Activated CD8-positive, alpha-beta memory T cell treated with anti-CD3 and anti-CD28 coated beads for 4 hours (primary cell): ENCODE results near the gene TENM3.
"Not testable (repeated sequence)": the region's sequence is repeated elsewhere in the genome, so short reads cannot be mapped to it uniquely, and the experiment has no call there.

Experiments used
- DNase-seq, 2 donors: peaks; one replicate each; pipeline ENCODE4 v3.0.0-alpha.2; 2020; ENCODE audit warnings: low read depth in 2 of 2

TENM3 gene

GRCh38 chr4:182337366-182337765, 94.2 kb downstream of the TENM3 start:
- no peak for DNase-seq

DNA sequence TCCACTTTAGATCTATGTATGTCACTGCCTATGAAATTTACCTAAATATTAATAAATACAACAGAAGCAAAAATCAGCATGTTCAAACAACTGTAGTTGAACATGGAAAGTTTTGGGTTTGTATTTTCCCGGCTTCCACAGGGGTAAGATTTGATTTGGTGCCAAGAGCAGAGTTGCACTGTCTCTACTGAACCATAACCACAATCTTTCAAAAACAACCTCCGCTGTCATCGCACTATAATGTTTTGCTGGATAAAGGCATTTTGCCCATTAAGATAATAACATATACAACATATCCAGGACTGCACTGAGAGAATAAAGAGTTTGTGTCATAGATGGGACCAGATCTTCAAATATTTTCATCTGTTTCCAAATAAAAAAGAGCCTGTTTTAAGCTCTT, 94.9 kb downstream of the TENM3 start:
- no peak for DNase-seq

DNA sequence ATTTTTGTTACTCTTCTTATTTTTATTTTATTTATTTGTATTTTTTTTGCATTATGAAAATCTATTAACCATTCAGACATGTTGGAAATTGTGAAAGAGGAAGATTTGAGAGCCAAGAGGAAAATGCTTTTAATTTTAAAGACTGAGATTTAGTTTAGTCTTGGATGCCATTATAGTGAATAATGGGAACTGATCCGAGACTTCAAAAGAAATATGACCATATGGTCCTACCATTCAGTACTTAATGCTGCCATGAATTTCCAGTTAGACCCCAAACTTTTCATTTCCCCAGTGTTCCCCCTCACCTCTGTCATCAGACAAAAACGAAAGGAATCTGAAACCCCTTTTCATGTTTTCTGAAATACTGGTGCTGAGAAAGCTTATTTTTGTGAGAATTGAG, 95.5 kb downstream of the TENM3 start:
- no peak for DNase-seq

GRCh38 chr4:182339221-182339641, 96.0 kb downstream of the TENM3 start:
- no peak for DNase-seq

DNA sequence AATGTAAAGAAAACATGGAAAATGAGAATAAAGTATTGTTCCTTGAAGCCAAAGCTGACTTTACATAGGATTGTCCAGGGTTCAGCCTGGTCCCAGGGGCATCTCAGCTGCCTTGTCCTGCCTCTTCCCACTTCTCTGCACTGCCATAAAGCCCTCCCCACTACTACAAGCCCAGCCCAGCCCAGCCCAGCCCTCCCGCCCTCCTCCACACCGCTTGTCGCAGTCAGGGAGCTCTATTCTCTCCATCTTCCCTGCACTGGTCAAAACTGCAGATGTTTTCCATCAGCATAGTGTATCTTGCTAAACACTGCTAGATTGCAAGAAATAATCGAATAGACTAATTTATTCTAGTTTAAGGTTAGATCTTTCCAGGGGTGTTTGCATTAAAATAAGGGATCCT, 100.3 kb downstream of the TENM3 start:
- DNase-seq, result no peak

- DNase-seq, result no peak
Observed at GRCh38 chr4:182344968-182345367, 101.8 kb downstream of the TENM3 start.

DNA sequence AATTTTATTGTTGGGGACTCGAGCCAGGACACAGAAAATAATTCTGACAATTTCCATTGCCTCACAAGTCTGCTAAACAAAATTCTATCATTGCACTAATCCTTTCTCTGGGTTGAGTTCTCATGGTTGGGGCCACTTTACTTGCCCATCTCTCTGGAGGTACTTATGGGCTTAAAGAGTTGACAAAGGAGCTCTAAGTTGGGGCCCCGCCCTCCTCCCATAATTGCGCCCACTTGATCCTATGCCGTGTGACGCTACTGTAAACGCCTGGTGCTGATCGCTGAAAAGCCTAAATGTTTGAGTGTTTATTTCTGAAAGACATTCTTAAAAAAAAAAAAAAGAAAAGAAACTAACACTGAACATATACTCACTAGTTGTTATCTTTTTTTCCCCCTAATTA, 103.0 kb downstream of the TENM3 start:
- DNase-seq, result no peak

DNA sequence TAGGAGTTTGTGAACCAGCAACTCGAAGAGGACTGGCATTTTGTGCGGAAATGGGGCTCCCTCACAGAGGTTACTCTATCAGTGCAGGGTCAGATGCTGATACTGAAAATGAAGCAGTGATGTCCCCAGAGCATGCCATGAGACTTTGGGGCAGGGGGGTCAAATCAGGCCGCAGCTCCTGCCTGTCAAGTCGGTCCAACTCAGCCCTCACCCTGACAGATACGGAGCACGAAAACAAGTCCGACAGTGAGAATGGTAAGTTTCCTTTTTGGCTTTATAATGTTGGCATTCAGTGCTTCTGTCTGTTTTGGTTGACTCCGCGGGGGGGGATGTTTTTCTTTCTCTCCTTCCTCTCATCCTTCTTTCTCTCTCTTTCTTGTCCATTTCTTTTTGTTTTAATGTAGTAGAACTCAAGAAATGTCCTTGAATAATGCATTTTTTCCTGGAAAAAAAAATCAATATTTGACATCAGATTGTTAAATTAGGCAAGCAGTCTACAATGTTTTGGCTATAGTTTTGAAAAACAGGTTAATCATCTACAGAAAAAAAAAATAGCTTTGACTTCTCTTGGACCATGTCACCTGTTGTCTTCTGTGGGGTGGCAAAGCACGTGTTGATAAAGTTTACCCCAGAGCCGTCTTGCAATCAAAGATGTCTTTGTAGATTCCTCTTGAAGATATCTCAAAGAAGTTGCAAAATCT, 103.6 kb downstream of the TENM3 start:
- DNase-seq, result no peak

- DNase-seq, result no peak
Observed at GRCh38 chr4:182348779-182349326, 105.7 kb downstream of the TENM3 start.

DNA sequence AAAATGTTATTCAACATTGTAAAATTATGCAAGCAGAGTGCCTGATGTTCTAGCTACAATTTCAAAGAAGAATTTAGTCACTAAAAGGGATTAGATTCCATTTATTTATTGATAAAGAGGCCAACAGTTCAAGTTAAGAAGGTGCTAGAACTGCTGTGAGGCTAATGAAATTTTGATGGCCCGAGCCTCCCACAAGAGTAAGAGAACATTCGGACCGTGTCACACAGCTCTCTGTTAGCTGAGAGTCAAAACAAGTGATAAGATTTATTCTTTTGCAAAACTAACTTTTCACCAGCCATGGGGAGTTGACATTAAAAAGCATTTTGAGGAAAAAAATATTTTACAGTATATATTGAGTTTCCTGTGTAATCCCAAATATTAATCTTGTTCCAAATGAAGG, 106.8 kb downstream of the TENM3 start:
- DNase-seq, result no peak

GRCh38 chr4:182351485-182351884, 108.3 kb downstream of the TENM3 start:
- DNase-seq, result no peak

DNA sequence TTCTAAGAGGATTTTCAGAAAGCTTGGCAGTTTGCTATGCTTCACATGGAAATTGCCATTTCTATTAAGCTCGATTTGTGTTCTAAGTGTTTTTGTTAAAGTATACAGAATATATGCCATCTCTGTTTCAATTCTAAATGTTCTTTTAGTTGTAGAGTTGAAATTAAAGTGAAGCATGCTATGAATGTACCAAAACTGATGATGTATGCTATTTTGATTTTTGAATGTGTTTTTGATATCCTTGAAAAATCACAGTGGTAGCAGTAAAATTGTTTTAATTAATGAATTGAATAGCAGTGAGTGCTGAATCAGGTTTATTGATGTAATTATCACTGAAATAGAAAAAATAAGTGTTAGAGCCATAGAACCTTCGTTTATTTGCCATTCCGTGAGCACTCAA, 110.9 kb downstream of the TENM3 start:
- DNase-seq, result no peak

GRCh38 chr4:182354867-182355266, 111.7 kb downstream of the TENM3 start:
- no peak for DNase-seq

DNA sequence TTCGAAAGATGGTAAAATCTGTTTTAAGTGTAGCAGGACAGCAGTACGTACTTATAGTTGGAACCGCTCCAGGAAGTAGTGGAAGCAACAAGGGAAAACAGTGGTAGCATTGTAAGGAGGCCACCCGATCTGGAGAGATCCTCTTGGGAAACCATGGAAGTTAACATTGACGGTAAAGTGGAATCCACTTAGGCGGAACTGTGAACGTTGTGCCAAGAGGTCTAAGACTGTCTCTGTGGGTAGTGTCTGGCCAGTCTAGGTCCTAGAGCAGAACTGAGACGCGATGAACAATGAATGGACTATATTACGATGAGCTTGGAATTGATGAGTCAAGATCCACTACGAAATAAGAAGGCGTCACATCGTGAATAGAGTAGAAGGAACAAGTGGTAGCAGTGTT, 124.0 kb downstream of the TENM3 start:
- DNase-seq, result no peak

- DNase-seq, result no peak
Observed at GRCh38 chr4:182369211-182369610, 126.0 kb downstream of the TENM3 start.

- no peak for DNase-seq
Observed at GRCh38 chr4:182370491-182370890, 127.3 kb downstream of the TENM3 start.

- DNase-seq, result no peak
Observed at GRCh38 chr4:182380771-182381181, 137.6 kb downstream of the TENM3 start.

DNA sequence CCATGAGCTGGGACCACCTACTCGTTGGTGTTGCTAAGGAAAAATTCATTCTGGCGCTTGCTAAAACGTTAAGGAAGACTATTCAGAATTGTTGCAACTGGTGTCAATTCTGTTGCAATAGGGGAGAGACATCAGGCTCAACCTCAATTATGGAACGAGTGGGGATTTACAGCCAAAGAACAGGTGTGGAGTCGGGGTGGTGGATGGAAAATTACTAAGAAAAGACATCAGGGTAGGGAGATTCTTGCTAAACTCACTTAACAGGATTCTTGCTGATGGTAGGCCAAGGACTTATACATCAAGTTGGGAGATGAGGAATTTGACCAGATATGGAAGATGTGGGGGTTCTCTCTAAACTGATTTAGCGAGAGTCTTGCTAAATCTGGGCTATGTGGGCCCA, 139.7 kb downstream of the TENM3 start:
- no peak for DNase-seq

DNA sequence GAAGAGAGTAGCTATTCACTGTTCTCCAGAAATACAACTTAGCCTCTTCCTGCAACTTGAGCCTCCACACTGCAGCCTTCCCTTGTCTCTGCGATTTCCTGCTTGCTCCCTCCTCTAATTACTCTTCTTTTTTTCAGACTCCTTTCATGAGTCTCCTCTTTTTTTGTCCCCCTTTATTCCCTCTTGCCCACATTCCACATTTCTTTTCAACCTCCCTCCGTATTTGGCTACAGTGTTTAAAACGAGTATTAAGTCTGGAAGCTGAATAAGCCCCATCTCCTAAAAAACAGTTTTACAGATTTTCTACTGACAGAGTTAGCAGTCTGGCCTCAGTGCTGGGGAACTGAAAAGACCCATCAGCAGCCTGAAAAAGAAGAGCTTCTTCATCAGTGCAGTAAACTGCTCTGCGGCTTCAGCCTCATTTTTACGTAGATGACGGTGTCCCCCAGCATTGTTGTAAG, 141.5 kb downstream of the TENM3 start:
- DNase-seq, result no peak

DNA sequence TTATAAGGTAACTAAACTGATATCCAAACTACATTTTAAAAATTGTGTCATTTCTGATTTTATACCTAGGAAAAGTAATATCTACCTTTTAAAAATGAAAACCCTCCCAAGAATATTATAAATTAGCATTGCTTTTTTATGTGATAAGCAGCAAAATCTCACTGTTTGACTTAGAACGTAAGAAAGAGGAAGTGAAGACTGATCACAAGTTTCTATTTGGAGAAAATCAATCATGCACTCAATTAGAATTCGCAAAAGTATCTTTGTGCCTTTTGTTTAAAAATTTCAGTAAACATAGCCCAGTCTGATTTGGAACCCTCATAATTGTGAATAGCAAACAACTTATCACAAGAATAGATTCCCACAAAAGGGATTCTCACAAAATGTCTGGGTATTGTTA, 142.7 kb downstream of the TENM3 start:
- no peak for DNase-seq

- DNase-seq, result not testable (repeated sequence)
Observed at GRCh38 chr4:182386576-182386975, 143.4 kb downstream of the TENM3 start.

- no peak for DNase-seq
Observed at GRCh38 chr4:182391111-182391684, 148.0 kb downstream of the TENM3 start.

GRCh38 chr4:182394181-182394580, 151.0 kb downstream of the TENM3 start:
- DNase-seq, result no peak
